HepG2 (cell line): ENCODE data around the gene KLHL17. TPM values are rescaled to one million over a fixed set of nuclear protein-coding genes. Genes with fewer than 3 reads are reported as not detected.
A peak's percentile ranks its signal among the peaks of the same experiment; 100 is the strongest.

Experiments used
- ATAC-seq: fragments of 200-7000 bp; cut with Tn5 transposase; 3 replicates; pipeline ENCODE4 v1.9.1; 2020; ENCODE audit warnings: mild to moderate bottlenecking, moderate library complexity
- Bru-seq: library from RNA; stranded (reverse); fragments of 400-500 nt; gene quantifications from one replicate; lab custom pipeline; 2021; lab: Mats Ljungman, UMichigan
- BruChase-seq, 2 experiments: library from RNA; stranded (reverse); fragments of 400-500 nt; gene quantifications; one replicate each; lab custom pipeline; 2021; lab: Mats Ljungman, UMichigan
- BruUV-seq: library from RNA; stranded (reverse); fragments of 400-500 nt; replicated peaks from 2 replicates; lab custom pipeline; 2021; lab: Mats Ljungman, UMichigan
- CTCF ChIA-PET: fragments of 300-600 bp; formaldehyde crosslinking; extraction: SDS; loops from one replicate; lab custom pipeline; 2021; ENCODE audit warnings: low total read pairs, inconsistent platforms, low intra/inter-chr PET ratio; lab: Yijun Ruan, JAX
- POLR2A ChIA-PET: fragments of 350-600 bp; sonication (Branson Sonifier 250); formaldehyde crosslinking; loops from one replicate; lab custom pipeline; 2020; ENCODE audit warnings: antibody characterized with exemption, inconsistent platforms; lab: Yijun Ruan, JAX
- DNase-seq: peaks from one replicate; pipeline ENCODE4 v3.0.0-alpha.2; 2015; ENCODE audit warnings: low spot score
- FAIRE-seq: peaks from 3 replicates; lab custom pipeline; 2011; peaks lifted over from hg19 to GRCh38; lab: Jason Lieb, UNC
- H2AFZ ChIP-seq: one replicate; pipeline ENCODE4 v1.6.1; 2011; ENCODE audit warnings: low read length, inconsistent platforms
- H3K27ac ChIP-seq: fragments of 300-600 bp; 3 replicates; pipeline ENCODE4 v1.8.0; 2011; ENCODE audit warnings: mixed run types, mild to moderate bottlenecking, mixed read lengths, low read length, inconsistent platforms; ENCODE audit not compliant: insufficient read depth; ENCODE audit errors: extremely low read length
- H3K27me3 ChIP-seq, 2 experiments: fragments of 200-600 bp in 1 of 2; 2 replicates in 1 of 2; 3 replicates in 1 of 2; pipeline versions ENCODE4 v1.6.0 to v1.8.0; 2011; ENCODE audit warnings: low read length in 2 of 2, mild to moderate bottlenecking in 2 of 2, moderate library complexity in 2 of 2, inconsistent platforms in 1 of 2; ENCODE audit not compliant: insufficient read depth in 2 of 2, control insufficient read depth in 1 of 2
- H3K36me3 ChIP-seq, 2 experiments: fragments of 200-600 bp in 1 of 2; replicated peaks in 1 of 2; 2 replicates in 1 of 2; 3 replicates in 1 of 2; pipeline versions ENCODE4 v1.5.1 to v1.8.0; 2011; ENCODE audit warnings: low read length in 2 of 2, inconsistent platforms in 1 of 2; ENCODE audit not compliant: insufficient read depth in 2 of 2, control insufficient read depth in 1 of 2
- H3K4me1 ChIP-seq: 2 replicates; pipeline ENCODE4 v1.5.1; 2012; ENCODE audit warnings: low read length, inconsistent platforms; ENCODE audit not compliant: insufficient read depth
- H3K4me2 ChIP-seq: 2 replicates; pipeline ENCODE4 v1.6.0; 2011; ENCODE audit warnings: low read depth, low read length, inconsistent platforms
- H3K4me3 ChIP-seq, 3 experiments: fragments of 200-600 bp in 1 of 3; sonication (generic), shearing (Covaris generic) in 1 of 3; replicated peaks in 1 of 3; 2 replicates each; pipeline ENCODE4 v1.5.1; 2011 to 2016; ENCODE audit warnings: low read length in 3 of 3, inconsistent platforms in 2 of 3, low read depth in 2 of 3, mild to moderate bottlenecking in 2 of 3, control low read depth in 1 of 3, mixed read lengths in 1 of 3; ENCODE audit not compliant: insufficient read depth in 1 of 3
- H3K79me2 ChIP-seq: one replicate; pipeline ENCODE4 v1.6.1; 2011; ENCODE audit warnings: low read length, inconsistent platforms; ENCODE audit not compliant: insufficient read depth
- H3K9ac ChIP-seq: 2 replicates; pipeline ENCODE4 v1.6.0; 2011; ENCODE audit warnings: mild to moderate bottlenecking, low read depth, low read length, inconsistent platforms; ENCODE audit not compliant: insufficient read depth
- H3K9me3 ChIP-seq: 2 replicates; pipeline ENCODE4 v1.5.1; 2012; ENCODE audit warnings: mild to moderate bottlenecking, low read length
- H4K20me1 ChIP-seq: 2 replicates; pipeline ENCODE4 v1.6.0; 2011; ENCODE audit warnings: inconsistent platforms, mild to moderate bottlenecking, low read length, moderate library complexity; ENCODE audit not compliant: insufficient read depth
- BCL6 ChIP-seq: IDR thresholded peaks from 2 replicates; pipeline ENCODE4 v1.6.1; 2016; ENCODE audit warnings: missing genetic modification reagents, missing compliant biosample characterization
- HES4 ChIP-seq: sonication (generic); formaldehyde crosslinking; IDR thresholded peaks from 2 replicates; pipeline ENCODE4 v1.9.0; 2021; ENCODE audit warnings: mild to moderate bottlenecking, missing genetic modification reagents, borderline replicate concordance
- HOXD1 ChIP-seq: sonication (generic); formaldehyde crosslinking; IDR thresholded peaks from 2 replicates; pipeline ENCODE4 v1.5.0; 2020; ENCODE audit warnings: missing genetic modification reagents
- KDM1A ChIP-seq: IDR thresholded peaks from 2 replicates; pipeline ENCODE4 v1.6.1; 2016; ENCODE audit warnings: missing compliant biosample characterization
- MYC ChIP-seq: sonication (generic); formaldehyde crosslinking; IDR thresholded peaks from 2 replicates; pipeline ENCODE4 v1.9.0; 2021; ENCODE audit warnings: missing genetic modification reagents, borderline replicate concordance
- REPIN1 ChIP-seq: sonication (generic); formaldehyde crosslinking; IDR thresholded peaks from 2 replicates; pipeline ENCODE4 v1.8.0; 2022; ENCODE audit warnings: missing genetic modification reagents, low read depth, mild to moderate bottlenecking, borderline replicate concordance
- SKI ChIP-seq: fragments of 450-650 bp; IDR thresholded peaks from one replicate; pipeline ENCODE4 v1.6.1; 2018; ENCODE audit warnings: mild to moderate bottlenecking; ENCODE audit not compliant: partially characterized antibody
- ZFAT ChIP-seq: sonication (generic); formaldehyde crosslinking; conservative IDR thresholded peaks from 2 replicates; pipeline ENCODE4 v1.8.1; 2023; ENCODE audit warnings: missing genetic modification reagents, inconsistent platforms
- ZFP1 ChIP-seq: IDR thresholded peaks from 2 replicates; pipeline ENCODE4 v1.6.1; 2016
- ZNF34 ChIP-seq: sonication (generic); formaldehyde crosslinking; IDR thresholded peaks from 2 replicates; pipeline ENCODE4 v1.4.0; 2020; ENCODE audit warnings: mild to moderate bottlenecking, missing genetic modification reagents, borderline replicate concordance
- ZNF772 ChIP-seq: sonication (generic); formaldehyde crosslinking; IDR thresholded peaks from 2 replicates; pipeline ENCODE4 v1.5.0; 2020; ENCODE audit warnings: mild to moderate bottlenecking, missing genetic modification reagents
- ZNF788 ChIP-seq: sonication (generic); formaldehyde crosslinking; IDR thresholded peaks from 2 replicates; pipeline ENCODE4 v1.5.0; 2020; ENCODE audit warnings: mild to moderate bottlenecking, missing genetic modification reagents, borderline replicate concordance
- WGBS: methylation state at CpG from one replicate; pipeline ENCODE4 v1.1.6; 2017; ENCODE audit warnings: low lambda C conversion rate; 5-methylcytosine and 5-hydroxymethylcytosine counted together
- in situ Hi-C: cut with HindIII; loops from 2 replicates; pipeline ENCODE4 v1.10.0; 2017; ENCODE audit warnings: low pct_unique_long_range_greater_than_20kb; ENCODE audit not compliant: extremely low pct_ligation_motif_present
- intact Hi-C: fragments of 100-400 bp; cut with micrococcal nuclease; formaldehyde crosslinking; loops from one replicate; pipeline ENCODE4 v1.10.0; 2022; ENCODE audit not compliant: unreplicated experiment
- long read RNA-seq, 2 experiments: library from RNA in 1 of 2; library from polyadenylated mRNA in 1 of 2; stranded (forward) in 1 of 2; unstranded in 1 of 2; transcript quantifications; one replicate each; pipeline ENCODE4 v2.0.0, GENCODE V29; 2019 to 2022
- polyA minus RNA-seq, 3 experiments: library from RNA; depleted of rRNA, polyadenylated mRNA; stranded (reverse); fragments of >200 nt; gene quantifications; 2 replicates each; pipeline ENCODE4 v1.2.3, GENCODE V29; 2011; ENCODE audit warnings: low replicate concordance in 1 of 3
- polyA plus RNA-seq, 8 experiments: library from polyadenylated mRNA; depleted of rRNA in 3 of 8; stranded (reverse) in 7 of 8; unstranded in 1 of 8; fragments of >200 nt; fragmentation: Illumina TruSeq in 4 of 8; extraction: Trizol in 4 of 8; gene quantifications; 2 replicates each; pipeline versions ENCODE4 v1.2.1 to v1.2.3, GENCODE V29; 2011 to 2016; ENCODE audit warnings: low read depth in 4 of 8, missing spikeins in 1 of 8, mixed read lengths in 1 of 8; ENCODE audit not compliant: insufficient read depth in 1 of 8
- total RNA-seq, 5 experiments: library from RNA; depleted of rRNA; stranded (reverse); fragments of >200 nt; fragmentation: Illumina TruSeq; extraction: Trizol; gene quantifications; 2 replicates each; pipeline ENCODE4 v1.2.3, GENCODE V29; 2016; ENCODE audit warnings: low read depth in 1 of 5
- TF ChIP-seq, protein P1 (sequence below): sonication (generic); formaldehyde crosslinking; IDR thresholded peaks from 2 replicates; pipeline ENCODE4 v1.4.0; 2020; ENCODE audit warnings: missing genetic modification reagents
- TF ChIP-seq, protein P2 (sequence below): sonication (generic); formaldehyde crosslinking; IDR thresholded peaks from 2 replicates; pipeline ENCODE4 v1.4.0; 2020; ENCODE audit warnings: mild to moderate bottlenecking, missing genetic modification reagents
- TF ChIP-seq, protein P3 (sequence below): sonication (generic); IDR thresholded peaks from 2 replicates; pipeline ENCODE4 v1.6.1; 2016; ENCODE audit warnings: low read depth, borderline replicate concordance

KLHL17 gene
- total RNA-seq (2016; rRNA removed; fragmentation: Illumina TruSeq; extraction: Trizol) (2.8 and 9.3 TPM in 2 replicates), polyA plus RNA-seq (2011; rRNA removed) (24.7 and 31.4 TPM in 2 replicates), polyA minus RNA-seq (2011; rRNA and poly(A)+ RNA removed; ENCODE audit: low replicate concordance) (4.3 and 19.5 TPM in 2 replicates), Bru-seq, nascent RNA (percentile 47 among the genes with signal in this experiment), BruChase-seq, experiment 1, labeled RNA remaining after a 6-hour chase (percentile 73 among the genes with signal in this experiment), BruChase-seq, experiment 2, labeled RNA remaining after a 2-hour chase (percentile 63 among the genes with signal in this experiment)
- total RNA-seq (2016; cell fraction: cytosol; rRNA removed; fragmentation: Illumina TruSeq; extraction: Trizol; ENCODE audit: low read depth): 4.5 and 5.0 TPM in 2 replicates
- total RNA-seq (2016; cell fraction: insoluble cytoplasmic fraction; rRNA removed; fragmentation: Illumina TruSeq; extraction: Trizol): 2.4 and 10.3 TPM in 2 replicates
- total RNA-seq (2016; cell fraction: membrane; rRNA removed; fragmentation: Illumina TruSeq; extraction: Trizol): 2.6 and 2.8 TPM in 2 replicates
- 14.8 and 15.9 TPM in 2 replicates for total RNA-seq (2016; cell fraction: nucleus; rRNA removed; fragmentation: Illumina TruSeq; extraction: Trizol)
- 6.8 and 12.3 TPM in 2 replicates for polyA plus RNA-seq (2011; cell fraction: cytosol; rRNA removed)
- 590 and 778 TPM in 2 replicates for polyA plus RNA-seq (2011; cell fraction: nucleus; rRNA removed)
- 11.7 and 19.1 TPM in 2 replicates for polyA plus RNA-seq (2012)
- 1.1 and 1.3 TPM in 2 replicates for polyA plus RNA-seq (2016; cell fraction: cytosol; fragmentation: Illumina TruSeq; extraction: Trizol; ENCODE audit: low read depth)
- polyA plus RNA-seq (2016; cell fraction: insoluble cytoplasmic fraction; fragmentation: Illumina TruSeq; extraction: Trizol; ENCODE audit: low read depth): 3.4 and 3.7 TPM in 2 replicates
- 1.9 and 2.4 TPM in 2 replicates for polyA plus RNA-seq (2016; cell fraction: membrane; fragmentation: Illumina TruSeq; extraction: Trizol; ENCODE audit: low read depth)
- polyA plus RNA-seq (2016; cell fraction: nucleus; fragmentation: Illumina TruSeq; extraction: Trizol; ENCODE audit: insufficient read depth, low read depth): 71.9 and 74.8 TPM in 2 replicates
- 4.6 and 4.9 TPM in 2 replicates for polyA minus RNA-seq (2011; cell fraction: cytosol; rRNA and poly(A)+ RNA removed)
- polyA minus RNA-seq (2011; cell fraction: nucleus; rRNA and poly(A)+ RNA removed): 24.9 and 31.0 TPM in 2 replicates
- long read RNA-seq, experiment 1, partial matches to known transcripts: 1 of 3 reads
- long read RNA-seq, experiment 1, other reads (novel, unspliced or antisense): 1 of 3 reads
- long read RNA-seq, experiment 2, partial matches to known transcripts: 1 of 13 reads
- long read RNA-seq, experiment 2, other reads (novel, unspliced or antisense): 12 of 13 reads

DNA sequence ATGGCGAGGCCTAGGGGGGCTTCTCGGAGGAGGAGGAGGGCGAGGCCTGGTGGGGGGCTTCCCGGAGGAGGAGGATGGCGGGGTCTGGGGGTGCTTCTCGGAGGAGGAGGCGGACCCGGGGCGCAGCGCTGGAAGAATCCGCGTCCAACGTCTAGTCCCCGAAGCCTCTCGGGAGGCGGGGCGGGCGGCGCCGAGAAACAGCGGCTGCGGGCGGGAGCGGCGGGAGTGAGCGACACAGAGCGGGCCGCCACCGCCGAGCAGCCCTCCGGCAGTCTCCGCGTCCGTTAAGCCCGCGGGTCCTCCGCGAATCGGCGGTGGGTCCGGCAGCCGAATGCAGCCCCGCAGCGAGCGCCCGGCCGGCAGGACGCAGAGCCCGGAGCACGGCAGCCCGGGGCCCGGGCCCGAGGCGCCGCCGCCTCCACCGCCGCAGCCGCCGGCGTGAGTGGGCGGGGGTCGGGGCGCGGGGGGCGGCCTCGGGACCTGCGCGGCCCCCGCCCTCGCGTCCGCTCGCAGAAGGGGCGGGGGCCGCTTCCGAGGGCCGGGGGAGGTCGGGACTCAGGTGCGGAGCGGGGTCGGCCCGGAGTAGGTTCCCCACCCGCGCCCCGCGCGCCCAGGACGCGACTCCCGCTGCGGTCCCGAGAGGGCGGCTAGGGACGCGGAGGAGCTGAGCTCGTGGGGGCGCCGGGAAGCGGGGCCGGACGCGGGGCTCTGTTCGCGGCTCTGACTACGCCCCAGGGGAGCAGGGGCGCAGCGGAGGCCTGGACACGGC is at the start of gene KLHL17:
Gene KLHL17, plus strand, starts transcription at position 222 of the 769 bp plus-strand sequence. Its CDS starts 110 bp downstream, at position 332.
- Histone ChIP-seq H2AFZ (no peak within 1 kb of the TSS), H3K4me1 (peaks cover 18% of the 10 kb centered on the region), H3K4me2 (peak within 1 kb of the TSS; percentile 88), H4K20me1 (peaks cover 13% of the 10 kb centered on the region), H3K27ac (no peak within 1 kb of the TSS), H3K36me3 (peaks cover 9 to 24% of the 10 kb centered on the region in 2 experiments), H3K9ac (peak within 1 kb of the TSS; percentile 75), H3K79me2 (peaks cover 21% of the 10 kb centered on the region), H3K9me3 (no peaks in the 10 kb centered on the region), H3K27me3 (peaks cover 0 to 4% of the 10 kb centered on the region in 2 experiments; a peak in 1 of 5 replicates), H3K4me3 (peak within 1 kb of the TSS; percentile 83 to 100 (median 99))
- 1% methylated on average over 14 of the region's 109 CpGs for WGBS
- in situ Hi-C loops (no loop called here), intact Hi-C loops (no loop called here)
- ChIA-PET POLR2A (no interaction called here), CTCF (no interaction called here)
- BruUV-seq: no TSS peak
- DNase-seq (peak; percentile 32), ATAC-seq (peak; percentile 69), FAIRE-seq (no peak)
- peak; percentile 78; the same call in 1 of the 2 replicates for TF ChIP-seq ZNF772 (CRISPR knock-in tag)
- TF ChIP-seq MYC (CRISPR knock-in tag): peak; percentile 44; the same call in 1 of the 2 replicates
- TF ChIP-seq SKI: peak; percentile 28
- TF ChIP-seq ZFAT: no peak
- TF ChIP-seq, protein P1, sequence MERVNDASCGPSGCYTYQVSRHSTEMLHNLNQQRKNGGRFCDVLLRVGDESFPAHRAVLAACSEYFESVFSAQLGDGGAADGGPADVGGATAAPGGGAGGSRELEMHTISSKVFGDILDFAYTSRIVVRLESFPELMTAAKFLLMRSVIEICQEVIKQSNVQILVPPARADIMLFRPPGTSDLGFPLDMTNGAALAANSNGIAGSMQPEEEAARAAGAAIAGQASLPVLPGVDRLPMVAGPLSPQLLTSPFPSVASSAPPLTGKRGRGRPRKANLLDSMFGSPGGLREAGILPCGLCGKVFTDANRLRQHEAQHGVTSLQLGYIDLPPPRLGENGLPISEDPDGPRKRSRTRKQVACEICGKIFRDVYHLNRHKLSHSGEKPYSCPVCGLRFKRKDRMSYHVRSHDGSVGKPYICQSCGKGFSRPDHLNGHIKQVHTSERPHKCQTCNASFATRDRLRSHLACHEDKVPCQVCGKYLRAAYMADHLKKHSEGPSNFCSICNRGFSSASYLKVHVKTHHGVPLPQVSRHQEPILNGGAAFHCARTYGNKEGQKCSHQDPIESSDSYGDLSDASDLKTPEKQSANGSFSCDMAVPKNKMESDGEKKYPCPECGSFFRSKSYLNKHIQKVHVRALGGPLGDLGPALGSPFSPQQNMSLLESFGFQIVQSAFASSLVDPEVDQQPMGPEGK: peak; percentile 53; the same call in 1 of the 2 replicates
- TF ChIP-seq HES4 (CRISPR knock-in tag): 0 out of 2 replicates have a peak, but pooled peaks have one; percentile 44
- TF ChIP-seq ZNF788: peak; percentile 78; the same call in 1 of the 2 replicates
- TF ChIP-seq, protein P2, sequence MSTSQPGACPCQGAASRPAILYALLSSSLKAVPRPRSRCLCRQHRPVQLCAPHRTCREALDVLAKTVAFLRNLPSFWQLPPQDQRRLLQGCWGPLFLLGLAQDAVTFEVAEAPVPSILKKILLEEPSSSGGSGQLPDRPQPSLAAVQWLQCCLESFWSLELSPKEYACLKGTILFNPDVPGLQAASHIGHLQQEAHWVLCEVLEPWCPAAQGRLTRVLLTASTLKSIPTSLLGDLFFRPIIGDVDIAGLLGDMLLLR (CRISPR knock-in tag): no peak
- TF ChIP-seq, protein P3, sequence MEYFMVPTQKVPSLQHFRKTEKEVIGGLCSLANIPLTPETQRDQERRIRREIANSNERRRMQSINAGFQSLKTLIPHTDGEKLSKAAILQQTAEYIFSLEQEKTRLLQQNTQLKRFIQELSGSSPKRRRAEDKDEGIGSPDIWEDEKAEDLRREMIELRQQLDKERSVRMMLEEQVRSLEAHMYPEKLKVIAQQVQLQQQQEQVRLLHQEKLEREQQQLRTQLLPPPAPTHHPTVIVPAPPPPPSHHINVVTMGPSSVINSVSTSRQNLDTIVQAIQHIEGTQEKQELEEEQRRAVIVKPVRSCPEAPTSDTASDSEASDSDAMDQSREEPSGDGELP: no peak
- TF ChIP-seq ZFP1 (CRISPR knock-in tag): no peak
- TF ChIP-seq BCL6: 0 out of 2 replicates have a peak, but pooled peaks have one; percentile 27
- TF ChIP-seq REPIN1 (CRISPR knock-in tag): no peak
- peak; percentile 53; the same call in 1 of the 2 replicates for TF ChIP-seq KDM1A (CRISPR knock-in tag)
- TF ChIP-seq ZNF34 (CRISPR knock-in tag): no peak
- TF ChIP-seq HOXD1 (CRISPR knock-in tag): no peak
